ENCODE measurements around the gene MATN3.

MATN3 gene

GRCh38 chr2:20034821-20035220 is 22.4 kb upstream of the MATN3 start:
- no peak for DNase-seq (ENCODE audit: low read depth)
- TF ChIP-seq, protein P1, sequence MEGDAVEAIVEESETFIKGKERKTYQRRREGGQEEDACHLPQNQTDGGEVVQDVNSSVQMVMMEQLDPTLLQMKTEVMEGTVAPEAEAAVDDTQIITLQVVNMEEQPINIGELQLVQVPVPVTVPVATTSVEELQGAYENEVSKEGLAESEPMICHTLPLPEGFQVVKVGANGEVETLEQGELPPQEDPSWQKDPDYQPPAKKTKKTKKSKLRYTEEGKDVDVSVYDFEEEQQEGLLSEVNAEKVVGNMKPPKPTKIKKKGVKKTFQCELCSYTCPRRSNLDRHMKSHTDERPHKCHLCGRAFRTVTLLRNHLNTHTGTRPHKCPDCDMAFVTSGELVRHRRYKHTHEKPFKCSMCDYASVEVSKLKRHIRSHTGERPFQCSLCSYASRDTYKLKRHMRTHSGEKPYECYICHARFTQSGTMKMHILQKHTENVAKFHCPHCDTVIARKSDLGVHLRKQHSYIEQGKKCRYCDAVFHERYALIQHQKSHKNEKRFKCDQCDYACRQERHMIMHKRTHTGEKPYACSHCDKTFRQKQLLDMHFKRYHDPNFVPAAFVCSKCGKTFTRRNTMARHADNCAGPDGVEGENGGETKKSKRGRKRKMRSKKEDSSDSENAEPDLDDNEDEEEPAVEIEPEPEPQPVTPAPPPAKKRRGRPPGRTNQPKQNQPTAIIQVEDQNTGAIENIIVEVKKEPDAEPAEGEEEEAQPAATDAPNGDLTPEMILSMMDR (conservative IDR thresholded peaks at IDR 0.05; ENCODE audit: low read depth, low read length) = no peak
- no peak overlapping the region for H3K4me3 ChIP-seq (ENCODE audit: low read depth, low read length)

DNA sequence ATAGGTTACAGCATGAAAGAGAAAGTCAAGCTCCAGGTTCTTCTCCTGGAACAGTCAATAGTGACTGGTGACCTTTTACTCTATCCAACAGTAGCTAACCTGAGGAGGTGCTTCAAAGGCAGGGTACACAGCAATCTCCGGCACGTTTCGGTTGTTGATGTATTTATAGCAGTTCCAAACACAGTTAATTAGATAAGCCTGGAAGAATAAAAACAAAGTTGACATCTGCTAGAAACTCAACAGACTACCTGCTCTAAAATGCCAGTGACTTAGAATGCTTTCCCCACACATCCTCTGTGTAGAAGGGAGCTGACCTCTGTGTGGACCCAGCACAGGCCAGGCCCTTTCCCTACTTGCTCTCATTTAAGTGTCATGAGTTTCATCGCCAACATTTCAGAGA is 21.8 kb upstream of the MATN3 start:
- no peak for DNase-seq (ENCODE audit: low read depth)
- H3K4me3 ChIP-seq (ENCODE audit: low read depth, low read length) = no peak overlapping the region
- TF ChIP-seq, protein P1 (conservative IDR thresholded peaks at IDR 0.05; ENCODE audit: low read depth, low read length) = no peak

- DNase-seq (ENCODE audit: low read depth) = no peak
- TF ChIP-seq, protein P1 (conservative IDR thresholded peaks at IDR 0.05; ENCODE audit: low read depth, low read length) = no peak
Observed at GRCh38 chr2:20033322-20033721, 20.9 kb upstream of the MATN3 start.

DNA sequence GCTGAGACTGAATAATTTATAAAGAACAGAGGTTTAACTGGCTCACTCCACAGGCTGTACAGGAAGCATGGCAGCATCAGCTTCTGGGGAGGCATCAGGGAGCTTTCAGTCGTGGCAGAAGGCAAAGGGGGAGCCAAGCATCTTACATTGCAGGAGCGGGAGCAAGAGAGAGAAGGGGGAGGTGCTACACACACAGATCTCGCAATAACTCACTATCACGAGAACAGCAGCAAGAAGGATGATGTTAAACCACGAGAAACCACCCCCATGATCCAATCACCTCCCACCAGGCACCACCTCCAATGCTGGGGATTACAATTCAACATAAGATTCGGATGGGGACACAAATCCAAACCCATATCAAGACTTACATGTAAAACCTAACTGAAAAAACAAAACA is 17.8 kb upstream of the MATN3 start:
- H3K4me3 ChIP-seq (ENCODE audit: low read depth, low read length) = no peak overlapping the region
- DNase-seq (ENCODE audit: low read depth) = no peak
- TF ChIP-seq, protein P1 (conservative IDR thresholded peaks at IDR 0.05; ENCODE audit: low read depth, low read length) = no peak

More at GRCh38 chr2:20033322-20033721, 20.9 kb upstream of the MATN3 start:
- no peak overlapping the region for H3K4me3 ChIP-seq (ENCODE audit: low read depth, low read length)

GRCh38 chr2:20027705-20028434 is 15.4 kb upstream of the MATN3 start:
- DNase-seq (ENCODE audit: low read depth) = peak; percentile 39
- TF ChIP-seq, protein P1 (conservative IDR thresholded peaks at IDR 0.05; ENCODE audit: low read depth, low read length) = no peak
- no peak overlapping the region for H3K4me3 ChIP-seq (ENCODE audit: low read depth, low read length)

DNA sequence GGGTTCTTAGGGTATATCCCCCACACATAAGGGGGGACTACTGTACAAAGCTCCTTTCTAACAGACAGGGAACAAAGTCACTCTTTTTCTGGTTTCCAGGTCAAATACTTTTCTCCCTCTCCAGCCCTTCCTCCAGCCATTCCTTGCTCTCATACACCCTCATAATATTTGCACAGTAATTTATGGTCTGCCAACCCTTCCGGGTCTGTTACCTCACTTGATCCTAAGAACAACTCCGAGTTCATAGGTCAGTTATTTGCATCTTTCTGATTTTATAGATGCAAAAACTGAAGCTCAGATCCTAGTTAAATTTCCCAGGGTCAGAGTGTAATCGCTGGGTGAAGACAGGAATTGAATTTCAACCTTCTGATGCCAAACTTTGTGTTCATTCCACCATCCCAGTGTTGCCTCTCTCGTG is 14.8 kb upstream of the MATN3 start:
- no peak overlapping the region for H3K4me3 ChIP-seq (ENCODE audit: low read depth, low read length)
- TF ChIP-seq, protein P1 (conservative IDR thresholded peaks at IDR 0.05; ENCODE audit: low read depth, low read length) = no peak
- DNase-seq (ENCODE audit: low read depth) = no peak
